ENCODE measurements around the gene NPC1L1. TPM values are rescaled to one million over a fixed set of nuclear protein-coding genes. Genes with fewer than 3 reads are reported as not detected.

NPC1L1 gene
- total RNA-seq, 4 donors from 2014 or later = 0.66 to 0.70 (median 0.67) TPM; not detected in 1

DNA sequence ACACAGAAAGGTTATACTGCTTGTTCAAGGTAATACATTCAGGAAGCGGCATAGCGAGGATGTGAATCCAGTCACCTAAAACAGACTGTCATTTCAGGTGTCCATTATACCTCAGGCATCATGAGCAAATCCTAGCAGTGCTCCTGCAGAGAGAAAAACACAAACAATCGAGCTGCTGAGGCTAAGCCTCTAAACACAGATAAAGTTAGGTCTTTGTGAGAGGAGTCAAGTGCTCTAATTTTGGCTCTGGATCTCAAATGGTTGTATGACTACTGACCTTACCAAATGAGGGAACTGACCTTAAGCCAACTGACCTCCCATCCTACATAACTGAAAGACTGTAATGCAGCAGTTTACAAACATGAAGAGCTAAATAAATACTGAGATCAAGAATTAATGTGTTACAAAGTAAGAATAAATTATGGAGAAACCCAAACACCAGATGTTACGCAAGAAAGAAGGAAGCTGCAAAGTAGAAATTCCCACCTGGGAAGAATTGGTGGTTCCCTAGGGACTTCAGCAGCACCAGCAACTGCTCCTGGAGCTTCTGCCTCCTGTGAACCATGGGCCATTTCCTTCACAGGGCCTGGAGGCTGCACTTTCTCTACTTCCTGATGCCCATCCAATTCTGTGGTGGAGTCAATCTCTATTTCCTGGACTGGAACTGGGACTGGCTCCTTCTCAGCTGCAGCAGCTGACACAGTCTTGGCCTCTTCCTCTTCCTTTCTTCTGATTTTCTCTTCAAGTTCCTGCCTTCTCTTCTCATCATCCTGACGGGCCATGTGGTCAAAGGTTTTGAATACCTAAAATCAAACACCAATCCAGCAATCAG, 56.4 kb downstream of the NPC1L1 start:
- TF ChIP-seq POLR2A (IDR thresholded peaks at IDR 0.05) = no peak
- TF ChIP-seq, protein P1, sequence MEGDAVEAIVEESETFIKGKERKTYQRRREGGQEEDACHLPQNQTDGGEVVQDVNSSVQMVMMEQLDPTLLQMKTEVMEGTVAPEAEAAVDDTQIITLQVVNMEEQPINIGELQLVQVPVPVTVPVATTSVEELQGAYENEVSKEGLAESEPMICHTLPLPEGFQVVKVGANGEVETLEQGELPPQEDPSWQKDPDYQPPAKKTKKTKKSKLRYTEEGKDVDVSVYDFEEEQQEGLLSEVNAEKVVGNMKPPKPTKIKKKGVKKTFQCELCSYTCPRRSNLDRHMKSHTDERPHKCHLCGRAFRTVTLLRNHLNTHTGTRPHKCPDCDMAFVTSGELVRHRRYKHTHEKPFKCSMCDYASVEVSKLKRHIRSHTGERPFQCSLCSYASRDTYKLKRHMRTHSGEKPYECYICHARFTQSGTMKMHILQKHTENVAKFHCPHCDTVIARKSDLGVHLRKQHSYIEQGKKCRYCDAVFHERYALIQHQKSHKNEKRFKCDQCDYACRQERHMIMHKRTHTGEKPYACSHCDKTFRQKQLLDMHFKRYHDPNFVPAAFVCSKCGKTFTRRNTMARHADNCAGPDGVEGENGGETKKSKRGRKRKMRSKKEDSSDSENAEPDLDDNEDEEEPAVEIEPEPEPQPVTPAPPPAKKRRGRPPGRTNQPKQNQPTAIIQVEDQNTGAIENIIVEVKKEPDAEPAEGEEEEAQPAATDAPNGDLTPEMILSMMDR (IDR thresholded peaks at IDR 0.05) = no peak
- Histone ChIP-seq H3K36me3 (peaks cover 0 to 49% (median 0%) of the 10 kb centered on the region in 3 donors), H3K4me1 (peaks cover 0 to 23% (median 7%) of the 10 kb centered on the region in 4 donors), H3K27ac (no peak overlapping the region), H3K27me3 (no peaks in the 10 kb centered on the region), H3K9me3 (no peaks in the 10 kb centered on the region), H3K4me3 (no peak overlapping the region)
- DNase-seq = no peak

GRCh38 chr7:44482502-44483485, 58.3 kb downstream of the NPC1L1 start:
- DNase-seq = no peak
- H3K9me3 ChIP-seq = no peaks in the 10 kb centered on the region
- H3K4me1 ChIP-seq = peaks cover 0 to 9% (median 0%) of the 10 kb centered on the region in 4 donors
- TF ChIP-seq POLR2A (IDR thresholded peaks at IDR 0.05) = no peak
- TF ChIP-seq, protein P1 (IDR thresholded peaks at IDR 0.05) = no peak
- peaks cover 0 to 68% (median 0%) of the 10 kb centered on the region in 3 donors for H3K36me3 ChIP-seq
- H3K4me3 ChIP-seq = no peak overlapping the region
- H3K27me3 ChIP-seq = no peaks in the 10 kb centered on the region
- H3K27ac ChIP-seq = no peak overlapping the region

- H3K4me1 ChIP-seq = no peaks in the 10 kb centered on the region
- no peak for DNase-seq
- no peak overlapping the region for H3K4me3 ChIP-seq
- H3K9me3 ChIP-seq = no peaks in the 10 kb centered on the region
- no peak overlapping the region for H3K27ac ChIP-seq
- no peak for TF ChIP-seq POLR2A (IDR thresholded peaks at IDR 0.05)
- TF ChIP-seq, protein P1 (IDR thresholded peaks at IDR 0.05) = no peak
- no peaks in the 10 kb centered on the region for H3K27me3 ChIP-seq
- H3K36me3 ChIP-seq = peaks cover 0 to 65% (median 0%) of the 10 kb centered on the region in 3 donors
Observed at GRCh38 chr7:44477938-44478337, 63.2 kb downstream of the NPC1L1 start.

GRCh38 chr7:44477063-44477830, 63.9 kb downstream of the NPC1L1 start:
- peak overlapping the region in 1 of 4 donors; percentile 30 for H3K27ac ChIP-seq
- no peaks in the 10 kb centered on the region for H3K9me3 ChIP-seq
- H3K36me3 ChIP-seq = peaks cover 0 to 58% (median 0%) of the 10 kb centered on the region in 3 donors
- TF ChIP-seq, protein P1 (IDR thresholded peaks at IDR 0.05) = peak; percentile 74 to 92 (median 90)
- no peak for TF ChIP-seq POLR2A (IDR thresholded peaks at IDR 0.05)
- no peaks in the 10 kb centered on the region for H3K27me3 ChIP-seq
- DNase-seq = peak; percentile 50 to 73 (median 68)
- H3K4me1 ChIP-seq = no peaks in the 10 kb centered on the region
- H3K4me3 ChIP-seq = no peak overlapping the region

DNA sequence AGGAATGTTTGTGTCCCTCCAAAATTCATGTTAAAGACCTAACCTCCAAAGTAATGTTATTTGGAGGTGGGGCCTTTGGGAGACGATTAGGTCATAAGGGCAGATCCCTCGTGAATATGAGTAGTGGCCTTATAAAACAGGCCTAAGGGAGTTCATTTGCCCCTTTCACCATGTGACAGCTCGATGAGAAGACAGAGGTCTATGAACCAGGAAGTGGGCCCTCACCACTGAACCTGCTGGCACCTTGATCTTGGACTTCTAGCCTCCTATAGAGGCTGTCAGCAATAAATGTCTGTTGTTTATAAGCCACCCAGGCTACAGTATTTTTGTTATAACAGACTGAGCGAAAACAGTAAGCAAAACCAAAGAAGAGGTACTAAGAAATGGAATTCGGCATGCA, 64.8 kb downstream of the NPC1L1 start:
- H3K27ac ChIP-seq = peak overlapping the region in 1 of 4 donors; percentile 30

More for the DNA sequence above, 64.8 kb downstream of the NPC1L1 start:
- no peak for TF ChIP-seq POLR2A (IDR thresholded peaks at IDR 0.05)
- Histone ChIP-seq H3K36me3 (peaks cover 0 to 49% (median 0%) of the 10 kb centered on the region in 3 donors), H3K9me3 (no peaks in the 10 kb centered on the region), H3K4me3 (no peak overlapping the region), H3K4me1 (no peaks in the 10 kb centered on the region), H3K27me3 (no peaks in the 10 kb centered on the region)
- DNase-seq = peak in 1 of 3 donors; percentile 49
